GM19035 (cell line): ENCODE measurements around the gene ZNF609.
A peak's percentile ranks its signal among the peaks of the same experiment; 100 is the strongest.

Experiments used
- ATAC-seq: cut with Tn5 transposase; IDR thresholded peaks from one replicate; pipeline ENCODE4 v1.9.1; 2021; ENCODE audit not compliant: unreplicated experiment

The ZNF609 gene

DNA sequence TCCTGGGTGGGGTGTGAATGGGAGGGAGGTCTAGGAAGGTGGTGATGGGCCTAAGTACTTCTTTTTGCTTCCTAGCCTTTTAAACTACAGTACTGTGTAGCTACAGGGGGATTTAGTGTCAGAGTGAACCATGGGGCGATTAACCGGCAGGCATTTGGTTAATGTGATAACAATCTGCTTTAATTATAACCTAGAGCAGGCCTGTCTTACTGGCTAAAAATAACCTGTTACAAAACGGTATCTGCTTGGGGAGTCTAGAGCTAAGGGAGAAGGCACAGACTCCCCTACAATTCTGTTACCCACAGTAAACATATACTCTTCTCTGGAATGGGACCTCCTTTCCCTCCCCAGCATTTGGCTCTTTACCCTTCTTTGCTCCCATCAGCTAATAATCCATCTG is 229.6 kb downstream of the ZNF609 start:
- no peak for ATAC-seq

DNA sequence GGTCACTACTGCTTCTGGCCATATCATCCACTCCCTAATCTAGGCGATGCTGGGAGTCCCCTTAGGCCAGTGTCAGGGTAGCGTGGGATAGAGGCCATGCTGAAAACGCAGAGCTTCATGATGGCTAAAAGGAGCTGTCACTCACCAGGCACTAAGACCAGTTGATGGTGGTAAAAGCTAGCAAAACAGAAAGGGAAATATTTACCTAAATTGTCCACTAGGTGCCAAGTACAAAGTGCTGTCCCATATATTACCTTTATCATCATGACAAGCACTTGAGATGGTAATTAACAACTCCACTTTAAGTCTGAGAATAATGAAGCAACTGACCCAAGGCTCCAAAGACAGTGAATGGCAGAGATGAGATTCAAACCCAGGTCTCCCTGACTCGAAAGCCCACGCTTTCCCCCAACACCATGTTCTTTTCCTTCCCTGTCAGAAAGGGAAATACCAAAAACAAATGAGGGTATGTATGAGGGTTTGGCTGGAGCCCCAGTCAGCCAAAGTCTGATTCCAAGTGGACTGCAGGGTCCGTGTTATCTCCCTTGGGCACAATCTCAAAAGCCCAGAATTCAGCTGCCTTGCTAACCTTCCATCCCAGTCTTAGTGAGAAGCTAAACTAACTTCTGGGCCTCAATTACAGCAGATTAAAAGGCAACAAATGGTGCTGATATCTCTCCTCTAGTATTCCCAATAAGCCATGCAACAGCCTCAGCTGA is 230.4 kb downstream of the ZNF609 start:
- ATAC-seq, result no peak

DNA sequence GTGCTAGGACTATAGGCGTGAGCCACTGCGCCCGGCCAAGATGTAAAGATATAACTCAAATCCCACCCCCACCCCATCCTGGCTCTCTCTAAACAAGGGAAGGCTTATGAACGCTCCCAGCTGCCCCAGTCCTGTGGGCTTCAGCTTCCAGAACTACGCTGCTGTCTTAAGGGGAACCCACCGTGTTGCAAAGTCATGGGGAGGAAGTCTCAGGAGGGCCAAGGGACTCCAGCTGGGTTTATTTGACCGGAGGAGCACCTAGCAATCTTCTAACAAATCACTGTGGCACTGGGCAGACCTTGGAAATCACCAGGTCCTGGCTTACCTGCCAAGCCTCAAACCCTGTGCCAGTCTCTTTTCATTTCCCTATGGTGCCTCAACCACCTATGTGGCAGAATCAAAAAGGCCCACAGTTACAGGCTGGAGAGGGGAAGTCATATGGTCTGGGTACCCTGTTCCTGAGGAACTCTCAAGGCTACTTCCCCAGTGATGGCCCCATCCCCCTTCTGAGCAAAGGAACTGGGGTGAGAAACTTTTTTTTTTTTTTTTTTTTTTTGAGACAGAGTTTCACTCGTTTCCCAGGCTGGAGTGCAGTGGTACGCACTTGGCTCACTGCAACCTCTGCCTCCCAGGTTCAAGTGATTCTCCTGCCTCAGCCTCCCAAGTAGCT is 231.7 kb downstream of the ZNF609 start:
- no peak for ATAC-seq

DNA sequence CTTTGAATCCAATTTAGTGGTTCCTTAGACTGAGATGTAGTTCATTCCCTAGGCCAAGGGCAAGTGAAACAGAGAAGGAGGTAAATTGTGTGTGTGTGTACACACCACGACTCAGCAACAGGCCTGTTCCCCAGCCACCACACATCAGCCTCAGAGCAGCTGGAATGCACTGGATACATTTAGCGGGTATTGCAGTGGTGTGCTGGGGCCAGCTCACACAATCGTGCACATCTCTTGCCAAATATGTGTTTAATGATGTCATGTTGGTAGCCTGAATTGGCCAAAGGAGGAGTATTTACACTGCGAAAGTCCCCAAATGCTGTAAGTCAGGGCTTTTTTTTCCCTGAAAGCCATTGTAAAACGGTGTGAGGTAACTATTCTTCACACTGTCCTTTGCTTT is 232.8 kb downstream of the ZNF609 start:
- no peak for ATAC-seq

DNA sequence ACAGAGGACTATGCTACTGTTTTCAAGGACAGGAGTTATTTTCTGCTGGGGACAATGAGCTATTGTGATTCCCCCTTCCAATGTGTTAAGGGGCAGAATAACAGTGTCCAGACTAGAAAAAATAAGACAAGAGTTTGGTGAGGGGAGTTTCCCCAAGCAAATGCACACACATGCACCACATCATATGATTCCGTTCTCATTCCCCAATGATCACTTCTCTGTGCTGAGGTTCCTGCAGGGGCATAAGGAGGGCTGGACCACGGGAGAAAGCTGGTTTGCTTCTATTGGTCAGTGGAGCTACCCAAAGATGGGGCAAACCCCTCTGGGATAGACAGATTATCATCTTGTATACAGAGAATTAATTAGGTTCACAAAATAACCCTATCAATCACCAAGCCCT is 234.4 kb downstream of the ZNF609 start:
- ATAC-seq, result no peak

DNA sequence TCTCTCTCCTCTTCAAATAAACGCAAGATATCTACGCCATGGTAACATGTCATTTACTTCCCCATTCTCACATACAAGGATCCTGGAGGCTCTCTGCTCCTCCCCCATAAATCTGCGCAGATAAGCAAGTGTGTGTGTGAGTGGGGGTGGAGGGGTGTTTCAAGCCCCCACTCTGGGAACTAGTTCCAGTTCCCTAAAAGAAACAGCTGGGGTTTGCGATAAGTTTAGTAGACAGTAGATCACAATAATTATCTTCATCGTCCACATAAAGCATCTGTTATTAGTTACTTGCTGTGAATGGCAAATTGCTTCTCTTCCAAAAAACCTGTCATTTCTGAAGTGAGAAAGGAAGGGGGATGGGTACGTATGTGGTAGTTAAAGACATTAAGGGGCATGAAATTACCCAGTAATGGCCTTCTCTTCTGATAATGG is 235.2 kb downstream of the ZNF609 start:
- no peak for ATAC-seq

DNA sequence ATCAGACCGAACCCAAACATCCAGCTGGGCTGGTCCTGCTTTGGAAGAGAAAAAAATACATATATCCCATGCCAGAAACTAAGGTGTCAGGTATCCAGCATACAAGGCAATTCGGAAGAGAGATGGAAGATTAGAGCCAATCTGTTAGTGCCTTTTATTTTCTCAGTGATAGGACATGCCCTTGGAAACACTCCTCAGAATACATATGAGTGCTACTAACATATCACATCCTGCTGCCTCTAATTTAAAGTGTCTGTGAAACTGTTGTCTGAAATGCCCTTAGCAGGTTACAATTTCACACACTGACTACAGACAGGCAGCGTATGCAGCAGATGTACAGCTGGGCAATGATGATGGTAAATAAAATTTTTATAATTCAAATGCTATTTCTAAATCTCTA is 236.1 kb downstream of the ZNF609 start:
- ATAC-seq, result no peak

DNA sequence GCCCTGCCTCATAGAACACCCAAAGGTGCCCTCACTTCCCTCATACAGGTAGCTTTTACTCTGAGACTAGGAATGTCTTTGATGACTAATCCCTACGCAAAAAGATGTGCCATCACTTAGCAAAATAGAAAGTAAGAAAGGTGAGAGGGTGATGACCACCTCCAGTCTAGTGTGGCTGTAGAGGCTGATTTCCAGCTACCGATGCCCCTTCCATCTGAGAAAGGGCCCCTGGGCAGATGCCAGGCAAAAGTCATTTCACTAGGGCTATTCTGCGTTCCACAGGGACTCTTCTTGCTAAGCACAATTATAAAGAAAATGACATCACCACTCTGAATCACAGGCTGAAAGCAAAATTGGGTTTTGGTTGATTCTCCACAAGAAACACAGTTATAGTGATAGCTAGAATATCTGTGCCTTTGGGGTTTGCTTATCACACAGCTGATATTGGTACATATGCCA is 237.6 kb downstream of the ZNF609 start:
- no peak for ATAC-seq

DNA sequence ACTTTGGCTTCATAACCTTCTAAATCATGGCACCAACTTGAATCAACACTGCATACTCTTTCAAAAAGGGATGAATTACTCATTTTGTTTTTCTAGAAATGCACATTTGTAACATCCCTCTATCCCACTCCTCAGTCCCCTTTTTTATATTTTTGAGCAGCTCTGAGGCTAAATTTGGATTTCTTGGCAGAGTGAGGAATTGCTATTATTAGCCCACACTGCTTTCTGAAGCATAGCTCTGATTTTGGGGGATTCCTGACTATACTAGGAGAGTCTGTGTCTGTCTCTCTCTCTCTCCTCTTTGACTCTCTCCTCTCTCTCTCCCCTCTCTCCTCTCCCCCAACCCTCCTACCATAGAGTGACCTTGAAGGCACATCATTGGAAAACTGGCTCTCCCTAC is 238.4 kb downstream of the ZNF609 start:
- no peak for ATAC-seq

DNA sequence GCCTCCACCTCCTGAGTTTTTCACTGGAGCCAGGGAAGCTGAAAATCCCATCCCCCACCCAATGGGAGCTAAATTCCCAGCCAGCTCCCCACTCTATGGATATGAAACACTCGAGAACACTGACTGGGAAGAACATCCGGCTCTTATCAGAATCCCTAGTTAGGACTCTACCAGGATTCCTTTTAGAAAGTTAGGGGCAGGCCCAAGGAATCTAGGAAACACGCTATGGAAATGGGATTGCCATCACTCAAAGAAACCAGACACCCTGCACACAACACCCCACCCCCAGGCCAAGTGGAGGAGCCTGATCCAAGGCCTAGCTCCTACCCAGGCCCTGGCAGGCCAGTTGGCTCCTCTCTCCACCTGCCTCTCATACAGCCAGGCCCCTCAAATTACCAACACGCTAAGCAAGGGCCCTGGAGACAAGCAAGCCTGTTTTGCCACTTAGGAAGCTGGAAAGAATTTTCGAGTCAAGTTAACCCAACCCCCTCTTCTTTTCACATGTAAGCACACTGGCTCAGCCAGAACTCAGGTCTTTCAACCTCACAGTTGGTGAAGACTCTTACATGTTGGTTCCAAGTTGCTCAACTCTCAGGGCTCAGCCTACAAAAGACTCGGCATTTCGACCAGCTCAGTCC is 239.5 kb downstream of the ZNF609 start:
- ATAC-seq, result no peak

DNA sequence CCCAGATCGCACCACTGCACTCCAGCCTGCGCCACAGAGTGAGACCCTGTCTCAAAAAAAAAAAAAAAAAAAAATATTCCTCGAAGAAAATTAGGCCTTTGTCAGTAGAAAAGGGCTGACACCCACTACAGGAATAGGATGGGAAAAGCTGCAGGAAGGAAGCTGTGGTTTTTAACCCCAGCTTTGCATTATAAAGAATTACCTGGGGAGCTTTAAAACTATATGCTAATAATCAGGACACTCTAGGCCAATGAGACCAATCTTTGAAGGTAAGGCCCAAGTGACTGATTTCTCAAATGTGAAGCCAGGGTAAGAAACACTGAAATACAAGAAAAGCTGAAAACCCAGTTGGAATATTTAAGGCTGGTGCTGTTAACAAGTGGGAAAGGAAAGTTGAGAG is 240.7 kb downstream of the ZNF609 start:
- no peak for ATAC-seq

DNA sequence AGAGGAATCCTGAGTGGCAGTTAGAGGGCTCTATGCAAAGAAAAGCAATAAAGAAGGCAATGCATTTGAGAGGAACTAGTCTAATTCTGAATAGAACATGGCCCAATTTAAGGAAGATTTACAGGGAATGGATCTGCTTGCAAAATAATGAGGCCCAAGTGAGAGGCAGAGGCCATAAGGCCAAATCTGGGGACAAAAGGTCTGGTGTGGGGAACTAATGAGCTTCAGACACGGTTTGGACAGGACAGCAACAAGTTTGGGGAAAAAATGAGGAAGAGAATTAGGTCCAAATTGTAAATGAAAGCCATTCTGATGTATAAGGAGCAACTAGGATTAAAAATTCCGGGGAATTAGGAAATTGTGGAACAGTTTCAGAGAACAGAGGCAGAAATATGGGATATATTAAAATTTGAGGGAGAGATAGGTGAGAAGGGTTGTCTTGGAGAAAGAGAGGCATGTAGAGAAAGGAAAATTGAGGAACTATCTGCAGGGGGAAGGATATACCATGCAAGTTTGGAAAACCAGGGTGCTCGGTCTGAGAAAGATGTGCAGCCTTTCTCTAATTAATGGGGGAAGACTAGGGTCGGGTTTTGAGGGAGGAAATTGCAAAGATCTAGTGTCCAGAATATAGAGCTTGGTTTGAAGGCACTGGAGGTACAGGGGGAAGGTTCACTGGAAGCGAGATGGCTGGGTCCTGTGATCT is 241.3 kb downstream of the ZNF609 start:
- no peak for ATAC-seq

DNA sequence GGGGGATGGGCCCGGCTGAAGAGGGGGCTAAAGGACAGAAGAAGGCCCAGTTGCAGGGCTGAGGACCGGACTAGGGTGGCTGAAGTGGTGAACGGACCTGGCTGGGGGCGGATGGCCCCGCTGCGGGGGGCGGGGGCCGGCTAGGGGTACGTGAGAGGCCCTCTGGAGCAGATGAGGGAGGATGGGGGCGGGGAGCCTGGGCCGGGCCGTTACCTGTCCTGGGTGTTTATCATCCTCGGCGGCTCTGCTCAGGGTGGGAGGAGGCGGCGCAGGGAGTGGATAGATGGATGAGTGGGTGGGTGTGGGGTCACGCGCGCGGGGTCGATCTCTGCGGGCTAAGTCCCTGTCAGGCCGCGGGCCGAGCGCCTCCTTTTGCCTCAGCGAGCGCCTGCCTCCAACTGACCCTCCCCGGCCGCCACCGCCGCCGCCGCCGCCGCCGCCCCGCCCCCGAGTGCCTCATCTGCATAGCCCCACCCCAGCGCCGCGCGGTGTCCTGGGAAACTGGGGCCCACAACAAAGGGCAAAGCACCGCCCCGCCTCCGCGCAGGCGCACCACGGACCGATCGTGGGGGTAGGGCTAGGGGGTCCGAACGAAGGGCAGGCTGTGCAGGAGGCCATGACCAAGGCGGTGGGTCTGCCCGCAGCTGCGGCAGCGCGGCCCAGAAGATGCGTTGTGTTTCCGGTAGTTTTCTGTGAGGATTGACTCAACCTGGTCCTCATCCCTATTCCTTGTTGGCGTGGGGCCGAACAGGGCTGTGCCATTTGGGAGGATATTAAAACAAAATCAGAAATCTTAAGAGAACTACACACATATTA is 242.6 kb downstream of the ZNF609 start:
- peak; percentile 94 for ATAC-seq

DNA sequence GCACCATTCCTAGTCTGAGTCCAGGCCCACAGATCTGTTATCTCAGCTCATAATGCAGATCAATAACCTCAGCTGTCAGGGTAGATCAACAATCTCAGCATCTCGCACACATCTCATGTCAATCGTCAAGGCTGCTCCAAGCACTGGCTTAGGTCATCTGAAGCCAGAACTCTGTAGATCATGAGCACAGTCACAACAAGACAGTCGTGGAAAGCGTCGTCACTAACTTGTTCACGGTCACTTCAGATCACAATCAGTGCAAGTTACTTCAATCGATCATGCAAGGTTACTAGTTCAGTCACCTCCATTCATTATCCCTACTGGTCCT is 243.2 kb downstream of the ZNF609 start:
- ATAC-seq, result no peak

DNA sequence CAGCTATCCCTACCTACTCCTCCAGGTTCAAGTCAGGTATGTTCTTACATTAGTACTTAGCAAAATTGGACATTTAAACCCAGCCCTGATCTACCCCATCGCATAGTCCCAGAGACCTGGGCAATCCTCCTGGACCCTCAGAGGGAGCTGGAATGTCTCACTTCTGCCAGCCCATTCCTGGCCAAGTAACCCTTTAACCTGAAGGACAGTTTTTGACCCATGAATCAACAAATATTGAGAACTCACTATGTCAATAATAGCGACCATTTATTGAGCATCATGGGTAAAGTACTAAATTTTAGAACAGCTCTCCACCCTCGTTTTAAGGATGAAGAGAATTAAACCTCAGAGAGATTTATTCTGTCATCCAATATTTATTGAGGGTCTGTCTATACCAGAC is 244.6 kb downstream of the ZNF609 start:
- ATAC-seq, result no peak

DNA sequence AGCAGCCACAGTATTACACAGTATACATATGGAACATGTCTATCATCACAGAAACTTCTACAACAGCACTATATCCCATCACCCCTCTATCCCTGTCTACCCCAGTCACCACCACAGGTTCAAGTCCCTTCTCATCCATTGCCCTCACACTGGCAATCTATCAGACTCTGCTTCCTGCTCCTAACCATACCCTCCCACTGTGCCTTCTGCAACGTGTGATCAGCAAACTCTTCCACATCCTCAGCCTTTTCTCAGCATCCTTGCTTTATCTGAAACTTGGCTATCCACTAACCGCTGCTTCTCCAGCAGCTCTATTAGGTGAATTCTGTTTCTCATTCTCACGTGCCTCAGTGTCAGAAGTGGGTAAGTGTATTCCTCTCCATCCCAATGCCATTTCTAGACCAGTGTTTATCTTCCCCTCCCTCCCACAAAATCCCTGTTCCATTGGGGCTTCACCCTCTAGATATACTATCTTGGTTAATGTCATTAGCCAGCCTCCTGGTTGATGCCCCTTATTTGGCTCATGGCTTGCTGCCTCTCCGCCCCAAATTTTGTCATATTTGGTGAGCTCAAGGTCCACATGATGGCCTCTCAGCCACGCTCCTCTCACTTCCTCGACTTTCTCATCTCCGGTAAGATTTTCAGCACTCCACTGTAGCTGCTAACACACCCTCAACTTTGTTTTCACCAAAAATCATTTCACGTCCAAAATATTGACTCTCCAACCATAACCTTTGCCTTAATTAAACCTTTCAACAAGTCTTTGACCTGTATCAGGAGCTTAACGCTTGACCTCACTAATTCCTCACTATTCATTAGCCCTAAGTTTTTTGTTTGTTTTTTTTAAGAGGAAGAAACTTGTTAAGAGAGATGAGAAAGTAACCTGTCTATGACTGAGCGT is 245.9 kb downstream of the ZNF609 start:
- no peak for ATAC-seq

DNA sequence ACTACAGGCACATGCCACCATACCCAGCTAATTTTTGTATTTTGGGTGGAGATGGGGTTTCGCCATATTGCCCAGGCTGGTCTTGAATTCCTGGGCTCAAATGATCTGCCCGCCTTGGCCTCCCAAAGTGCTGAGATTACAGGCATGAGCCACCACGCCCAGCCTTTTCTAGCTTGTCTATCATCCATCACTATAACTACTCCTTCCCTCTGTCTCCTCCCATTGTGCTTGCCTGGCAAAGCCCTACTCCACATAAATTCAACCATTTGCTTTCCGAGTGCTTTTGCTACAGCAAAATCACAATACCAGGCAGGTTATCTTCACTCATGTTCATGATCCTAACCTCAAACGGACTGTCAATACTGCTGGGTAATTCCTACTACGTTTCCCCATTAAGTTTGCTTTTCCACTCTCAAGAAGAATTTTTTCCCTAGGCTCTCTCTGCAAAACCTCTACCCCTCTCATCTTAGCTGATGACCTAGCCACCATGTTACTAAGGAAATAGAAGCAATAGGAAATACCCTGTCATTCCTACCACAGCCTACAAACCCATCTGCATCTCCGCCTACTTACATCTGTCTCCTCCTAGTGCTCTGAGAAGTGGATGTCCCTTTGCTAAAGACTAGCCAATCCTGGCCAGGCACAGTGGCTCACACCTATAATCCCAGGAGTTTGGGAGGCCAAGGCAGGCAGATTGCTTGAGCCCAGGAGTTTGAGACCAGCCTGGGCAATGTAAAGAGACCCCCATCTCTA is 250.5 kb downstream of the ZNF609 start:
- no peak for ATAC-seq

DNA sequence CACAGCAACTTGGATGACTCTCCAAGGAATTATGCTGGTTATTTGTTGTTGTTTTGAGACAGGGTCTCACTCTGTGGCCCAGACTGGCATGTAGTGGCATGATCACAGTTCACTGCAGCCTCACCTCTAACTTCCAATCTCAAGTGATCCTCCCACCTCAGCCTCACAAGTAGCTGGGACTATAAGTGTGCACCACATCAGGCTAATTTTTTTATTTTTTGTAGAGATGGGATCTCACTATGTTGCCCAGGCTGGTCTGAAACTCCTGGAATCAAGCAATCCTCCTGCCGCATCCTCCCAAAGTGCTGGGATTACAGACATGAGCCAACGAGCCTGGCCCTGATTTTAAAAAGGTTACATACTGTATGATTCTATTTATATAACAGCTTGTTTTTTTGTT is 252.0 kb downstream of the ZNF609 start:
- ATAC-seq, result no peak

DNA sequence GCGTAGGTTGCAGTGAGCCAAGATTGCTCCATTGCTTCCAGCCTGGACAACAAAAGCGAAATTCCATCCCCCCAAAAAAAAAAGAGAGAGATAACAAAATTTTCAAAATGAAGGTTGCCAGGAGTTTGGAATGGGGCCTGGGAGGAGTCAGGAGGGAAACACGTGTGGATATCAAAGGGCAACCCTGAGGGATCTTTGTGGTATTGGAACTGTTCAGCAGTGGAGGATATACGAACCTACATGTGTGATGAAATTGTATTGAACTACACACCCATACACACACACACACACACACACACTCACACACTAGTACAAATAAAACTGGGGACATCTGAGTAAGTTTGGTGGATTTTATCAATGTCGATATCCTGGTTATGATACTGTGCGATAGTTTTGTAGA is 253.2 kb downstream of the ZNF609 start:
- ATAC-seq, result no peak
